Measurements from ENCODE around the gene CHMP3. TPM values are rescaled to one million over a fixed set of nuclear protein-coding genes. Genes with fewer than 3 reads are reported as not detected.
"Not testable (repeated sequence)": the region's sequence is repeated elsewhere in the genome, so short reads cannot be mapped to it uniquely, and the experiment has no call there.

The CHMP3 gene
- total and polyA plus RNA-seq, 9 donors, result 119 to 159 (median 132) TPM

DNA sequence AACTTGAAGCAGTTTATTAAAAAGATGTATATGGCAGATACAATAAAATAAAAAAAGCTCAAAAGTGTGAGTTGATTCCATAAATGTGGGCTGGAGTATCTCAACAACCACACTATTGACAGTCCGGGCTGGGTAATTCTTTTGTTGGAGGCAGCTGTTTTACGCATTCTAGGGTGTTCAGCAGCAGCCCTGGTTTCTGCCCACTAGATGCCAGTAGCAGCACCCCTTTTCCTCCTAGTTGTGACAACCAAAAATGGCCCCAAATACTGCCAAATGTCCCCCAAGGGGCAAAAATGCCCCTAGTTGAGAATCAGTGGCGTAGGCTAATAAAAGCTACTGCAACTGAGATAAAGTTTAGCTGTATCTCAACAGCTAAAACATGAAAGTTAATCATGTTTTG lies 44.8 kb downstream of the CHMP3 start:
- peaks cover 3% of the 10 kb centered on the region for H3K4me1 ChIP-seq (ENCODE audit: control insufficient read depth, insufficient read depth, low read length)
- H3K36me3 ChIP-seq (ENCODE audit: control insufficient read depth, insufficient read depth, low read length), result peaks cover 9% of the 10 kb centered on the region
- H3K4me3 ChIP-seq (ENCODE audit: low read length), result no peak overlapping the region
- H3K27me3 ChIP-seq (ENCODE audit: control insufficient read depth, insufficient read depth, low read length), result no peaks in the 10 kb centered on the region
- peaks cover 3% of the 10 kb centered on the region for H3K9me3 ChIP-seq (replicated peaks; ENCODE audit: control insufficient read depth, low read depth, low read length)
- WGBS (ENCODE audit: insufficient coverage), result 100% methylated on average over 1 of the region's 3 CpGs
- DNase-seq, result peak; percentile 8
- no peak overlapping the region for H3K27ac ChIP-seq (ENCODE audit: low read length)

DNA sequence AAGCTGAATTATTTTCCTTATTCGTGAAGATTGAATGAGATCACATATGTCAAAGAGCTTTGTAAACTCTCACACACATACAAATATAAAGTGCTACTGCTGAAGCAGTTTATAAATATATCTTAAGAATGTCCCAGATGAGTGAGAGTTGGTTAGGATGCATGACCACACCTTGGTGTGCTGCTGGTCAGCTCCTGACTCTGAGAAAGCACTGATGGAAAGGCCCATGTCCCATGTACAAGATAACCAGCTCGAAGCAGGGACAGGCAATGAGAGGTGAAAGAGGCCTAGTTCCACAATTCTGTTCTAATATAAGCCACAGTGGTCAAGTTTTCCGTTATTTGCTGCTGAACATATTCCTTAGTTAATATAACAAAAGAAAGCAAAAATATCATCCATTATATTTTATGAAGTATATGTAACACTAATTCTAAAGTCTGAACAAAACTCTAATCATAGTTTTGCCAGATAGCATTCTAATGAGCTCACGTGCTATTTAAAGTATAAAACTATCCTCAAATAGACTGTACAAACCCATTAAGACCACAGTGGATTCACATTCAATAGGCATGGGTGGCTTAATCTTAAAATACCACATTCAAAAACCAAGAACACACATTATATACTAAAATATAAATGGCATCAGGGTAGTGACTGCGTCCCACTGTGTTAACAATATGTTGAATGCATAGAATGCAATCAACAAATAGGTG lies 49.1 kb downstream of the CHMP3 start:
- Histone ChIP-seq H3K36me3 (ENCODE audit: control insufficient read depth, insufficient read depth, low read length) (peaks cover 11% of the 10 kb centered on the region), H3K27me3 (ENCODE audit: control insufficient read depth, insufficient read depth, low read length) (no peaks in the 10 kb centered on the region), H3K4me3 (ENCODE audit: low read length) (no peak overlapping the region), H3K27ac (ENCODE audit: low read length) (no peak overlapping the region), H3K4me1 (ENCODE audit: control insufficient read depth, insufficient read depth, low read length) (peaks cover 3% of the 10 kb centered on the region), H3K9me3 (replicated peaks; ENCODE audit: control insufficient read depth, low read depth, low read length) (no peaks in the 10 kb centered on the region)
- no peak for DNase-seq
- WGBS (ENCODE audit: insufficient coverage), result no CpG with 5 or more reads among the region's 5 CpGs

DNA sequence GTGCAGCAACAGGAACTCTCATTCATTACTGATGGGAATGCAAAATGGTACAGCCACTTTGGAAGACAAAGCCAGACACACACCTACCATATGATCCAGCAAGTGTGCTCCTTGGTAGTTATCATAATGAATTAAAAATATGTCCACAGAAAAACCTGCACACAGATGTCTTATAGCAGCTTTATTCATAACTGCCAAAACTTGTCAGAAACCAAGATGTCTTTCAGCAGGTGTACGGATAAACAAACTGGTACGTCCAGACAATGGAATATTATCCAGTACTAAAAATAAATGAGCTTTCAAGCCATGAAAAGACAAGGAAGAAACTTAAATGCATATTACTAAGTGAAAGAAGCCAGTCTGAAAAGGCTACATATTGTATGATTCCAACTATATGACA lies 50.4 kb downstream of the CHMP3 start:
- H3K27me3 ChIP-seq (ENCODE audit: control insufficient read depth, insufficient read depth, low read length), result no peaks in the 10 kb centered on the region
- peaks cover 4% of the 10 kb centered on the region for H3K4me1 ChIP-seq (ENCODE audit: control insufficient read depth, insufficient read depth, low read length)
- WGBS (ENCODE audit: insufficient coverage), result no CpG with 5 or more reads among the region's 2 CpGs
- no peak for DNase-seq
- no peaks in the 10 kb centered on the region for H3K9me3 ChIP-seq (replicated peaks; ENCODE audit: control insufficient read depth, low read depth, low read length)
- no peak overlapping the region for H3K4me3 ChIP-seq (ENCODE audit: low read length)
- H3K36me3 ChIP-seq (ENCODE audit: control insufficient read depth, insufficient read depth, low read length), result peaks cover 21% of the 10 kb centered on the region
- H3K27ac ChIP-seq (ENCODE audit: low read length), result no peak overlapping the region

DNA sequence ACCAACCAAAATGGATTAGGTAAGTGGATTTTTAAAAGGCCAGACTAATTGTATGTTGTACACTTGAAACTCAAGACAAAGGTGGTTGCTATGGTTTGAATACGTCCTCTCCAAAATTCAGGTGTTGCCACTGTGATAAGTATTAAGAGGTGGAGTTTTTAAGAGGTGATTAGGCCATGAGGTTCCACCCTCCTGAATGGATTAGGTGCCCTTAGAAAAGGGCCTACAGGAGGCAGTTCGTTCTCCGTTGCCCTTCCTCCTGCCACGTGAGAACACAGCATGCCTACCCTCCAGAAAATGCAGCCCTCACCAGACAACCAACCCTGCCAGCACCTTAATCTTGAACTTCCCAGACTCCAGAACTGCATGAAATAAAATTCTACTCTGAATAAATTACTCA lies 51.2 kb downstream of the CHMP3 start:
- H3K36me3 ChIP-seq (ENCODE audit: control insufficient read depth, insufficient read depth, low read length), result peaks cover 26% of the 10 kb centered on the region
- no peaks in the 10 kb centered on the region for H3K9me3 ChIP-seq (replicated peaks; ENCODE audit: control insufficient read depth, low read depth, low read length)
- no peak for DNase-seq
- H3K27ac ChIP-seq (ENCODE audit: low read length), result no peak overlapping the region
- peaks cover 4% of the 10 kb centered on the region for H3K4me1 ChIP-seq (ENCODE audit: control insufficient read depth, insufficient read depth, low read length)
- H3K4me3 ChIP-seq (ENCODE audit: low read length), result no peak overlapping the region
- H3K27me3 ChIP-seq (ENCODE audit: control insufficient read depth, insufficient read depth, low read length), result no peaks in the 10 kb centered on the region
- no CpG with 5 or more reads among the region's 4 CpGs for WGBS (ENCODE audit: insufficient coverage)

DNA sequence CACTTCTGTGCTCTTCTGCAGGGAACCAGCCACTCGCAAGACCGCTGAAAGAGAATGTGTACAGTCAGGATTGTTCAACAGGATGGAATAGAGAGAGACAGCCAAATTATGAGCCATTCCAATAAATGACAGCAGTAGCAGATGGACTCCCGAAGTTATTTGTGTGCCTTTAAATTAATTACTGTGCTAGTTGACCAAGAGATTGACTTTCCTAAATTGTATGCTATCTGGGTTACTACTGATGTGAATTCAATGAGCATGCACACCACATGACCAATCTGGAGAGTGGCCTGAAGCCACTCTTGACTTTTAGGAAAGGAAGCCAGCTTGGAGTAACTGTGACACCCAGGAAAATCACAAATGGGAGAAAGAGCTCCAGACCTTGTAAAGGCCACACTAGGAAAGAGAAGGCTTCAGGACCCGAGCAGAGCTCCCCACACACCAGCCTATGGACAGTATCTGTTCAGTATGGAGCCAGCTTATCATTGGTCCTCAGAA lies 52.8 kb downstream of the CHMP3 start:
- no peaks in the 10 kb centered on the region for H3K9me3 ChIP-seq (replicated peaks; ENCODE audit: control insufficient read depth, low read depth, low read length)
- WGBS (ENCODE audit: insufficient coverage), result no CpG with 5 or more reads among the region's 4 CpGs
- H3K36me3 ChIP-seq (ENCODE audit: control insufficient read depth, insufficient read depth, low read length), result peaks cover 29% of the 10 kb centered on the region
- no peaks in the 10 kb centered on the region for H3K27me3 ChIP-seq (ENCODE audit: control insufficient read depth, insufficient read depth, low read length)
- H3K4me3 ChIP-seq (ENCODE audit: low read length), result no peak overlapping the region
- no peak for DNase-seq
- H3K27ac ChIP-seq (ENCODE audit: low read length), result no peak overlapping the region
- H3K4me1 ChIP-seq (ENCODE audit: control insufficient read depth, insufficient read depth, low read length), result peaks cover 4% of the 10 kb centered on the region

DNA sequence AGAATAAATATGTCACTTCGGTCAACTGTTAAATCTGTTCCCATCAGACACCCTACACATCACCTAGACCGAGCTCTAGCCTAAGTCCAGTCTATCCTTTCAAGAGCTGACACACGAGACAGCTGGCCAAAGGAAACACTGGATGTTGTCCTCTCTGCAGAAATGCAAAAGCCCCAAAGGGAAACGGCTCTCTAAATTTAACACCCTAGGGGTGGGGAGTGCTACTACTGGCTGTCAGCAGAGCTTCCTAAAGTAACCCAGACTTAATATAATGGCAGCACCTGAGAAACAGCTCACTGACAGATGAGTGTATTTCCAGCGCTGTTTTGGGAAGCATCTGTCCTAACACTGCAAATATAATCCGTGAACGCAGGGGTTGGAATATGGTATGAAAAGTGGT lies 55.6 kb downstream of the CHMP3 start:
- Histone ChIP-seq H3K9me3 (replicated peaks; ENCODE audit: control insufficient read depth, low read depth, low read length) (no peaks in the 10 kb centered on the region), H3K4me3 (ENCODE audit: low read length) (no peak overlapping the region), H3K4me1 (ENCODE audit: control insufficient read depth, insufficient read depth, low read length) (peaks cover 2% of the 10 kb centered on the region), H3K27me3 (ENCODE audit: control insufficient read depth, insufficient read depth, low read length) (no peaks in the 10 kb centered on the region), H3K36me3 (ENCODE audit: control insufficient read depth, insufficient read depth, low read length) (peaks cover 46% of the 10 kb centered on the region), H3K27ac (ENCODE audit: low read length) (no peak overlapping the region)
- WGBS (ENCODE audit: insufficient coverage), result 90% methylated on average over 4 of the region's 7 CpGs
- DNase-seq, result no peak

DNA sequence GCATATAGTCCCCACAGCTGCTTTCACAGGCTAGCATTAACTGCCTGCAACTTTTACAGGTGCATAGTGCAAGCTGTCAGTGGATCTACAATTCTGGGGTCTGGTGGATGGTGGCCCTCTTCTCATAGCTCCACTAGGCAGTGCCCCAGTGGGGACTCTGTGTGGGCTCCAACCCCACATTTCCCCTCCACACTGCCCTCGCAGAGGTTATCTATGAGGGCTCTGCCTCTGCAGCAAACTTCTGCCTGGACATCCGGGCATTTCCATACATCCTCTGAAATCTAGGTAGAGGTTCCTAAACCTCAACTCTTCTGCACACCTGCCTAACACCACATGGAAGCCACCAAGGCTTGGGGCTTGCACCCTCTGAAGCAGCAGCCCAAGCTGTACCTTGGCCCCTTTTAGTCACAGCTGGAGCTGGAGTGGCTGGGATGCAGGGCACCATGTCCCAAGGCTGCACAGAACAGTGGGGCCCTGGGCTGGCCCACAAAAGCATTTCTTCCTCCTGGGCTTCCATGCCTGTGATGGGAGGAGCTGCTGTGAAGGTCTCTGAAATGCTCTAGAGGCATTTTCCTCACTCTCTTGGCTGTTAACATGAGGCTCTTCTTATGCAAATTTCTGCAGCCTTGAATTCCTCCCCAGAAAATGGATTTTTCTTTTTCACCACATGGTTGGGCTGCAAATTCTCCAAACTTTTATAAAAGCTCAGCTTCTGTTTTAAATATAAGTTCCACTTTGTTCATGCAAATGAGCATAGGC lies 62.7 kb downstream of the CHMP3 start:
- peaks cover 17% of the 10 kb centered on the region for H3K9me3 ChIP-seq (replicated peaks; ENCODE audit: control insufficient read depth, low read depth, low read length)
- H3K4me3 ChIP-seq (ENCODE audit: low read length), result no peak overlapping the region
- peaks cover 55% of the 10 kb centered on the region for H3K36me3 ChIP-seq (ENCODE audit: control insufficient read depth, insufficient read depth, low read length)
- H3K27ac ChIP-seq (ENCODE audit: low read length), result no peak overlapping the region
- no peaks in the 10 kb centered on the region for H3K27me3 ChIP-seq (ENCODE audit: control insufficient read depth, insufficient read depth, low read length)
- H3K4me1 ChIP-seq (ENCODE audit: control insufficient read depth, insufficient read depth, low read length), result no peaks in the 10 kb centered on the region
- 93% methylated on average over 2 of the region's 2 CpGs for WGBS (ENCODE audit: insufficient coverage)
- DNase-seq, result no peak

DNA sequence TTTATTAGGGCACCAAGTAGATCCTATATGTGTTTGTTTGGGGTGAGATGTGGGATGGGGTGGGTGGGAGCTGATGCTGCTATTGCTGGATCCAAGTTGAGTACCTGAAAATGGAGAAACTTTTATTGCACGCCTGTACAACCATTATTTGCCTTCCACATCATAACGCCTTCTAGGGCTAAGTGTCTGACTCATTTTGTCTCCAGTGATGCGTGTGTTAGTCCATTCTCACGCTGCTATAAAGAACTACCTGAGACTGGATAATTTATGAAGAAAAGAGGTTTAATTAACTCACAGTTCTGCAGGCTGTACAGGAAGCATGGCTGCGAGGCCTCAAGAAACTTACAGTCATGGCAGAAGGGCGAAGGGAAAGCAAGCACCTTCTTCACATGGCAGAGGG lies 63.9 kb downstream of the CHMP3 start:
- 80% methylated on average over 2 of the region's 6 CpGs for whole genome bisulfite sequencing (ENCODE audit: insufficient coverage)
- peaks cover 46% of the 10 kb centered on the region for H3K36me3 ChIP-seq (ENCODE audit: control insufficient read depth, insufficient read depth, low read length)

DNA sequence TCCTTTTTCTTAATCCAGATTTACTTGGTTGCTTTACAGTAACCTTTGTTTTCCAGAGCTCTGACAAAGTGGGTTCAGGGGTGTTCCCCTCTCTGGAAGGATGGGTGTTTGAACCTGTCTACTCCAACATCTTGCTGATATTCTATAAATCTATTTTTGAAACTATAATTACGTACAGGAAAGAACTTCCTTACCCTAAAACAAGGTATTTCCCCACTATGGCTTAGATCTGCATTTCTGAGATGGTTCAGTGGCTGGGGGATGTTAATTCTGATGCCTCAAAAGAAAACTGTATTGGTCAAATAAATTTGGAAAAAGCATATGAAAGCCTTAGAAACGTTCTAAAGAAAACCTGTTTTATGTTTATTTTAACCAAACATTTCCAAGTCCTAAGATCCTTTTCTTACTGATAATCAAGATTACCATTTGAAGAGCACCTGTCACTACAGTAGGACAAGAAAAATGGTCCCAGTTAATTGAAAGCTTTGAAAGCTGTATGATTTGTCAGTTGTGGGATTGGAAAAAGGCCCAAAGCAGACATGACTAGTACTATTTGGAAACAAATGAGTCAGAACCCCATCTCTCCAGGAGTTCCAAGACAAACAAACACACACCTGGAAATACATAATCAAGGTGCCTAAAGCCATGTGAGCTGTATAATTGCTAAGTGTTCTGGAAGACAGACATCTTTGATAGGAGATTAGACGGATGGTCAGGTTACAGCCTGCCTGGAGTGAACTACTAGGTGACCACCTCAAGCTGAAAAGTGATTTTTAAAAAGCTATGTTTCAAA lies 64.6 kb downstream of the CHMP3 start:
- Histone ChIP-seq H3K4me1 (ENCODE audit: control insufficient read depth, insufficient read depth, low read length) (no peaks in the 10 kb centered on the region), H3K27ac (ENCODE audit: low read length) (no peak overlapping the region), H3K9me3 (replicated peaks; ENCODE audit: control insufficient read depth, low read depth, low read length) (peaks cover 17% of the 10 kb centered on the region), H3K27me3 (ENCODE audit: control insufficient read depth, insufficient read depth, low read length) (no peaks in the 10 kb centered on the region), H3K36me3 (ENCODE audit: control insufficient read depth, insufficient read depth, low read length) (peaks cover 44% of the 10 kb centered on the region), H3K4me3 (ENCODE audit: low read length) (no peak overlapping the region)
- WGBS (ENCODE audit: insufficient coverage), result 100% methylated on average over 1 of the region's 3 CpGs
- no peak for DNase-seq

More for the DNA sequence above, 63.9 kb downstream of the CHMP3 start:
- Histone ChIP-seq H3K4me1 (ENCODE audit: control insufficient read depth, insufficient read depth, low read length) (no peaks in the 10 kb centered on the region), H3K4me3 (ENCODE audit: low read length) (no peak overlapping the region), H3K9me3 (replicated peaks; ENCODE audit: control insufficient read depth, low read depth, low read length) (peaks cover 17% of the 10 kb centered on the region), H3K27me3 (ENCODE audit: control insufficient read depth, insufficient read depth, low read length) (no peaks in the 10 kb centered on the region), H3K27ac (ENCODE audit: low read length) (no peak overlapping the region)
- DNase-seq, result no peak

DNA sequence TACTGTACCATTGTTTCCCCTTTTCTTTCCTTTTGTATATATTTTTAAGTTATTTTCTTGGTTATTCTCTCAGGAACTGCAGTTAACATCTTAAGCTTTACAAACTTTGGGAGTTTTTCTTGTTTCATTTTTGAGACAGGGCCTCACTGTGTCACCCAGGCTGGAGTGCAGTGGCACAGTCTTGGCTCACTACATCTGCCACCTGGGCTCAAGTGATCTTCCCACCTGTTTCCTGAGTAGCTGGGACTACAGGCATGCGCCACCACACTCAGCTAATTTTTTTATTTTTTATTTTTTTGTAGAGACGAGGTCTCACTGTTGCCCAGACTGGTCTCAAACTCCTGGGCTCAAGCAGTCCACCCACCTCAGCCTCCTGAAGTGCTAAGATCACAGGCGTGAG lies 66.9 kb downstream of the CHMP3 start:
- H3K4me1 ChIP-seq (ENCODE audit: control insufficient read depth, insufficient read depth, low read length); H3K27me3 ChIP-seq (ENCODE audit: control insufficient read depth, insufficient read depth, low read length); H3K4me3 ChIP-seq (ENCODE audit: low read length); H3K27ac ChIP-seq (ENCODE audit: low read length); DNase-seq: not testable (repeated sequence)
- H3K36me3 ChIP-seq (ENCODE audit: control insufficient read depth, insufficient read depth, low read length), result peaks cover 47% of the 10 kb centered on the region
- peaks cover 17% of the 10 kb centered on the region for H3K9me3 ChIP-seq (replicated peaks; ENCODE audit: control insufficient read depth, low read depth, low read length)
- WGBS (ENCODE audit: insufficient coverage), result 100% methylated on average over 1 of the region's 3 CpGs
